HG03039 (cell line): Measurements from ENCODE around the gene SPTBN4.
A peak's percentile ranks its signal among the peaks of the same experiment; 100 is the strongest.
"Not testable (repeated sequence)": the region's sequence is repeated elsewhere in the genome, so short reads cannot be mapped to it uniquely, and the experiment has no call there.

Source experiments
- ATAC-seq: cut with Tn5 transposase; IDR thresholded peaks from one replicate; pipeline ENCODE4 v1.9.1; 2021; ENCODE audit warnings: mild to moderate bottlenecking, moderate library complexity; ENCODE audit not compliant: unreplicated experiment

SPTBN4 gene

DNA sequence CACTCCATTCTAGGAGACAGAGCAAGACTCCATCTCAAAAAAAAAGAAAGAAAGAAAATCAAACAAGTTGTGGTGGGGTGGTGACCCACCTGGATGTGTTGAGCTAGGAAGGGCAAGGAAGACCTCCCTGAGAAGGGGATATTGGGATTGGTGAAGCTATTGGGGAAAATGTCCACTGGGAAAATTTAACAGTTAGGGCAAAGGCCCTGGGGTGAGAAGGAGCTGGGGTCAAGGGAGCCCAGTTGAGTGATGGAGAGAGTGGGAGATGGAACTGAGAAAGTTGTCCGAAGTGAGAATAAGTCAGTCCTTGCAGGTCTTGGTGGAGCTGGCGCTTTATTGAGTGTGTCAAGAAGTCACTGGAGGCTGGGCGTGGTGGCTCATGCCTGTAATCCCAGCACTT, 28.5 kb upstream of the SPTBN4 start:
- ATAC-seq = no peak

DNA sequence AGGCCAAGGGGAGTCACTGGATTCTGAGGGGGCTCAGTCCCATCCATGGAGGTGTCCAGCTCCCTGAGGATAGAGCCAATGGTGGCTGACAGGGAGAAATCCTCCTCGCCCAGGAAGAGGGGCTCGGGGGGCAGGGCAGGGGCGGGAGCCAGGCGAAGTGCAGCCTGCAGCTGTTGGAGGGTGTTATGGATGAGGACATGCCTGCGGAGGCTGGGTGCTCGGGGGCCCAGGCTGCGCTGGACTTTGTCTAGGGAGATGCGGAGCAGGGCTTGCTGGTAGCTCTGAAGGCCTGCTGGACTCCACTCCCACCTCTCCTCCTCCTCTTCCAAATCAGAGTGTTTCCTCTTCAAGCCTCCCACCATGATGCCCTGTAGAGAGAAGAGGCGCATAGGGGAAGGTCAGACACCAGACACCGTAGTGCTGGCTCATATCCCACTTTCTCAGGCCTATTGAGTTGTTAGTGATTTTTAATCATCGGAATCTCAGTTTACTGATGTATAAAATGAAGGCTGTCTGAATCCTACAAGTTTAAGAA, 25.0 kb upstream of the SPTBN4 start:
- ATAC-seq = no peak

DNA sequence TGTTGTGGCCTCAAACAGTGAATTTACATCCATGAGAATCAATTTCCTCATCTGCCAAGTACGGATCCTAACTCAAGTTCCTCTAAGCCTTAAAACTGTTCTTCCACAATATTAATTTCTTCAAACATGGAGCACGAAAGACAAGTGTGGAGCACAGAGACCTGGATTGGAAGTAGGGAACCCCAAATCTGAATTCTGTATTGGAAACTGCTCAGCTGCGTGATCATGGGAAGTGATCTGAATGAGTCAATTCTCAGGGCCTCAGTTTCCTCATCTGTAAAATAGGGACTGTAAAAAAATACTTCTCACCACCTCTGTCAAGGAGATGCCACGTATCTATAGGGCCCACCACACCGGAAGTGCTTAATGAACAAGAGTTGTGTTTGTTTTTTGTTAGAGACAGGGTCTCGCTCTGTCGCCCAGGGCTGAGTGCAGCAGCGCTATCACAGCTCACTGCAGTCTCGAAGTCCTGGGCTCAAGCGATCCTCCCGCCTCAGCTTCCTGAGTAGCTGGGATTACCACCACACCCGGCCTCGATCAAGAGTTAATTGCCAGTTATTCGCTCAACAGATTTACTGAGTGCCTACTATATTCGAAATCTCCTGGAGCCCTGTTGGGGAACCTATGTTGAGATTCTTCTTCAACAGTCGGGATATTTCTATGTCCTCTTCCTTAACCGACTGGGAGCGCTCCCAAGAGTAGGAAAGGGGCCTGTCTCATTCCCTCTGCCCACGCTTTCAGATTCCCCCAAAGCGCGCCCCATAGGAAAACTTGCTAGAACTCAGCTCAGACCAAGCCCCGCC, 24.3 kb upstream of the SPTBN4 start:
- ATAC-seq = no peak

DNA sequence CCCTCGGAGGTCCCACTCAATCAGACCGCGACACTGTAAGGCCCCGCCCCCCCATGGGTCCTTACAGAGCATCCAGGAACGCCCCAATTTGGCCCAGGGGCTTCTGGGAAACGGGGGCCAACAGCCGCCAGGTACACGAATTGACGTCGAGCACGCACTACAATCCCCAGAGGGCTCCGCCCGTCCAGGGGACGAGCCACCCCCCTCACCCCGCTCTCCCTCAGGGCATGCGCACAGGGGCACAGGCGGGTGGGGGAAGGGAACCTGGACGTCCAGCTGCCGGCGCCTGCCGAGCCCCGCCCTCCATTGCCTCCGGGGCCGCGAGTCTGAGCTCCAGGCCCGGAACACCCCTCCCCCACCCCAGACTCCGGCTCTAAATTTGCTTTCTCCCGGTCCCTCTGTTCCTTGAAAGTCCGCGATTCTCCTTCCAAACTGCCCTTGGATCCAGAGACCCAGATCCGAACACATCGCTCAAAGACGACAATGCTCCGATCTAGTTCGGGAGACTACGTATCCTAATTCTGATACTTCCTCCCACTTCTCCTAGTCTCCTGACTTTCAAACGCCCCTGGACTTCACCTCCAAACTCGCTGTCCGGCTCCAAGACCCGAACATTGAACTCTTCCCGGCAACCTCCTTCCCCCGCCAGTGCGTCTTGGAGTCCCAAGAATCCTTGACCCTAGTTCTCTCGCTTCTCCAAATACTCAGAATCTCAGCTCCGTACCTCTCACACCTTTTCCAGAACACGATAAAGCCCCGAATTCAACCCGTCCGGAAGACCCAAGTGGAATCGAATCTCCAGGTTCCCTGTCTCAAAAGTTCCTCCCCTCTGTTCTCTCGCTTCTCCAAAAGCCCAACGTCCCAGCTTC, 23.4 kb upstream of the SPTBN4 start:
- ATAC-seq = peak; percentile 64

DNA sequence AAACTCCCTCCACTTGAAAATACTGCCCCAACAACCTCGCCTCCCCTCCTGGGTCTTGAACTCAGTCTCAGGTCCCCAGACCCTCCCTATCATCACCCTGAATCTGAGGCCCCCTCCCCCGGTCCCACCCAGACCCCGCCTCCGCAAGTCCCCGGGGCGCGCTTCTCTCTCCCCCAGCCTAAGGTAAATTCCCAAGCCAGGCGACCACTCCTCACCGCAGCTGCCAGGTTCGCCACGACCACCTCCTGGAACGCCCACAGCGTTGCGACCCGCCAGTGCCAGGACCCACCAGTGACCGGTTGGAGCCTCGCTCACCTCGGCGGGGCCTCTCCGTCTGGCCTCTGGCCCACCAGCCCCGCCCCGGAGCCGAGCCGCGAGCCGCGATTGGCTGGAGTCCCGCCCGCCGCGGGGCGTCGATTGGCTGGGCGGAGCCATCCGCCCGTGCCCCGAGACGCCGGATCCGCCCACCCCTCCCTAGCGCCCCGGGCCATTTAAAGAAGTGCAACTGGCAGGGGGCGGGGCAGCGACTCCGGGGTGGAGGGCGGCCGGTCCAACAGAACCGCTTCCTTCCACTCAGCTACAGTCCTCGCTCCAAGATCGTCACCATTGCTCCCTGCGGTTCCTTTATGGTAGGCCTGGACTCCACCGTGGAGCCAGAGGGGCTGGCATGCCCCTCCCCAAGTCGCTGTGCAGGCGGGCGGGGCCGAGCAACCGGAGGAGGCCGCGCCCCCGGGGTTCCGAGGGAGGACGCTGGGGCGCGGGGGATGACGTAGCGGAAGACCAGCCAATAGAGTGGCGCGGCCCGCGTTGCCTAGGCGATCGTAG, 22.6 kb upstream of the SPTBN4 start, which contains the start of gene SERTAD3:
Gene SERTAD3 (minus strand): TSS at position 336 of the 825 bp plus-strand sequence. CDS start 2,255 bp downstream, outside the sequence.
- ATAC-seq = peak; percentile 57

DNA sequence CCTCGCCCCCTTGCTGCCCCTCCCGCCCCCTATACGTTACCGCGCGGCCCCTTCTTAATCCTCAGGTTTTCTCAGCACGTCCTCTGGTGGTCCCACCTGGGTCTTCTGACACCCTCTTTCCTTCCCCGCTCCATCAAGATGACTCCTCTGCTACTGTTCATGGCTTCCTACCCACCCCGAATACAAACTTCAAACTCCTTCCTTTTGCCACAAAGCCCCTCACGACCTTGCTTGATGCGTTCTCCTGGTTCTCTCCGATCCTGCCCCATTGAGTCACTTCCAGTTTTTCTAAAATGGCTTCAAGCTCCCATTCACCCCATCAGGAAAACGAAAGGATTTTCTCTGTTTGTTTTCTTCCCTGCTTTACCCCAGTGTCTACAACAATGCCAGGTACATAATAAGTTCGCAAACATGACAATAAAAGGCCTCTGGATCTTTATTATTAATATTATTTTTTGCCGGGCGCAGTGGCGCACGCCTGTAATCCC, 21.9 kb upstream of the SPTBN4 start:
- no peak for ATAC-seq

DNA sequence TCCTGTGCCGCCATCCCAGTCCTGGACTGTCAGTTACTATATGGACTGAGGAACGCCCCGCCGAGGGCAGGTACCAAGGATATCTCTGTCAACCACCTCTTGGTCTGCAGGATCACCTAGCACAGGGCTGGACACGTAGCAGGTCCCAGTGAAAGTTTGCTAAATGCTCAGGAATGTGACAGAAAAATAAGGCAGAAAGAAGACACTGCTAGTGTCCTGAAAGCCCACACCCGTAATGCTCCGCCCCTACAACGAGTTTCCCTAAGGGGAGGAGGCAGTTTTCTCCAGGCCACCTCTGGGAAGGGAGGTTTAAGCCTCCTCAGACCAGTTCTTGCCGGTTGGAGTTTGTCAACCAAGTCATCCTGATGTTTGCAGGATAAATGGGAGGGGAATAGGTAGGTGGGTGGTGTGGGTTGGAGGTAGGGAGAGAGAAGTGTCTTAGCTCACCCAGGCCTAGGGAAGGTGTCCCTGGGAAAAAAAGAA, 21.0 kb upstream of the SPTBN4 start:
- no peak for ATAC-seq

DNA sequence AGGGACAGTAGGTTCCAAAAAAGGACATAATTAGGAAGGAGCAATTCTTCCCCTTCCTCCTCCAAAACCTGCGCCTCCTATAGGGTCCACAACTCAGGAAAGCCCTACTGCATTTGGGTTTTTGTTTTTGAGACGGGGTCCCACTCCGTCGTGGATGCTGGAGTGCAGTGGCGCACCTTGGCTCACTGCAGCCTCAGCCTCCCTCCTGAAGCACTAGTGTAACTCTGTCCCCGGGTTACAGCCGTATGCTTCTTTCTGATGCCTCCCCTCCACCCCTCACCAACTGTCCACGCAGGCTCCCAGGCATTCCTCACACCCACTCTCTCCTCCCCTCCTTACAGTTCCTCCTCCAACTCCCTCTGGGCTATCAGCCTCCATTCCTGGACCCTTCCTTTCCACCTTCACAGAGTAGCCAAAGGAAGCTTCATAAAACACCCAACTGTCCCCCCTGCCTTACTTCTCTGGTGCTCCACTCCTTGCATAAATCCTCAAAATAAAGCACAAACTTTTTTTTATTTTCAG, 20.5 kb upstream of the SPTBN4 start:
- ATAC-seq = no peak

DNA sequence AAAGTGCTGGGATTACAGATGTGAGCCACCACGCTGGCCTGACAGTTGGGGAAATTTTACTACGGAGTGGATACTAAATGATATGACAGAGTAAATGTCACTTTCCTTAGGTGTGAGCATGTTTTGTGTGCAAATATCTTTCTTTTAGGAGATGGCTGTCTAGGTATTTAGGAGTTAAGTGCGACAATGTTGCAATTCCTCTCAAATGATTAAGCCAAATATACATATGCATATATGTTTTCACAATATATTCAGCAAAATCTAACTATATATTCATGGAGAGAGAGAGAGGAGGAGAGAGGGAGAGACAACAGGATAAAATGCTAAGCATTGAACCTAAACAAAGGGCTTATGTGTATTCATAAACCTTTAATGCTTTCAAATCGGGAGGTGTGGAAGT, 17.3 kb upstream of the SPTBN4 start:
- ATAC-seq = no peak

DNA sequence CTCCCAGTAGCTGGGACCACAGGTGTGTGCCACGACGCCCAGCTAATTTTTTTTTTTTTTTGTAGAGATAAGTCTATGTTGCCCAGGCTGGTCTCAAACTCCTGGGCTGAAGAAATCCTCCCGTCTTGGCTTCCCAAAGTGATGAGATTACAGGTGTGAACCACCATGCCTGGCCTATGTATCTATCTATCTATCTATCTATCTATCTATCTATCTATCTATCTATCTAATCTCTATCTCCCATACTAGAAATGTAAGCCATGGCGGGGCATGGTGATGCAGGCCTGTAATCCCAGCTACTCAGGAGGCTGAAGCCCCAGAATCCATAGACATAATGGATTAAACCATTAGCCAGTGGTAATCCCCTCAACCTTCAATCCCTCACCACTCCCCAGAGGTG, 16.1 kb upstream of the SPTBN4 start:
- ATAC-seq = no peak

DNA sequence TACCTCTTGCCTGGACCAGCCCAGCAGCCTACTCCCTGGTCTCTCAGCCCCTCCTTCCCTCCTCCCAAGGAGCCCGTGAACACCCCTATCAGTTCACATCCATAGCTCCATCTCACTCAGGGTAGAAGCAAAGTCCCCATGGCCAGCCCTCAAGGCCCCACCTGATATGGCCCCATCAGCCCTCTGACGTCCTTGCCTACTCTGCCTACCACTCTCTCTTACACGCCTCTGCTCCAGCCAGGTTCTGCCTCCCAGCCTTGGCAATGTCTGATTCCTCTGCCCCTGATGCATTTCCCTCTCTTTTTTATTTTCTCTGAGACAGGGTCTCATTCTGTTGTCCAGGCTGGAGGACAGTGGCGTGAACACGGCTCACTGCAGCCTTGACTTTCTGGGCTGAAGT, 14.8 kb upstream of the SPTBN4 start:
- no peak for ATAC-seq

DNA sequence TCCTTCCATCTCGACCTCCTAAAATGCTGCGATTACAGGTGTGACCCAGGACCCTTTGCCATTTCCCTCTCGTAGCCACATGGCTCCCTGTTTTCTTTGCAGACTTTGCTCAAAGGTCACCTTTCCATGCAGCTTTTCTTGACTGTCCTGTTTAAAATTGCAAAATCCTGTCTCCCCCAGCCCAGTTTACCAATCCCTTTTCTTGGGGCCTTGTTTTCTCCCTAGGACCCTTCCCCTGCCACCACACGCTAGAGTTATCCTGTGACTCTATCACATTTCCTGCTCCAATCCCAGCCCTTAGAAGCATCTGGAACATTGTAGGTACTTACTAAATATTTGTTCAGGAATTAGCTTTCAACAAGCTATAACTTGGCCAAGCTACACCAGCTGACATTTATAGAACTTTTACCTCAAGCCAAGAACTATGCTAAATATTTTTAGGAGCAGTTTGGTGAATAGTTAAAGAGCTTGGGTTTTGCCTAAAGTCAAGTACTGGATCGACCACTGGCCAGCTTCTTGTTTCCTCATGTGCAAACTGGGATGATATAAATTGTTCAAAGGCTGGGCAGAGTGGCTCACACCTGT, 13.6 kb upstream of the SPTBN4 start:
- no peak for ATAC-seq

DNA sequence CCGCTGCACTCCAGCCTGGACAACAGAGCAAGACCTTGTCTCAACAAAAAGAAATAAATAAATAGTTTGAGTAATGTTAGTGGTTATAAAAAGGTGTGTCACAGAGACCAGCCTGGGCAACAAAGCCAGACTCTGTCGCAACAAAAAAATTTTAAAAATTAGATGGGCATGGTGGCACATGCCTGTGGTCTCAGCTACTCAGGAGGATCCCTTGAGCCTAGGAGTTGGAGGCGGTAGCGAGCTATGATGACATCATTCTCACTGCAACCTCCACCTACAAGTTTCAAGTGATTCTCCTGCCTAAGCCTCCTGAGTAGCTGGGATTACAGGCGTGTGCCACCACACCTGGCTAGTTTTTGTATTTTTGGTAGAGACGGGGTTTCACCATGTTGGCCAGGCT, 12.9 kb upstream of the SPTBN4 start:
- not testable (repeated sequence) for ATAC-seq

DNA sequence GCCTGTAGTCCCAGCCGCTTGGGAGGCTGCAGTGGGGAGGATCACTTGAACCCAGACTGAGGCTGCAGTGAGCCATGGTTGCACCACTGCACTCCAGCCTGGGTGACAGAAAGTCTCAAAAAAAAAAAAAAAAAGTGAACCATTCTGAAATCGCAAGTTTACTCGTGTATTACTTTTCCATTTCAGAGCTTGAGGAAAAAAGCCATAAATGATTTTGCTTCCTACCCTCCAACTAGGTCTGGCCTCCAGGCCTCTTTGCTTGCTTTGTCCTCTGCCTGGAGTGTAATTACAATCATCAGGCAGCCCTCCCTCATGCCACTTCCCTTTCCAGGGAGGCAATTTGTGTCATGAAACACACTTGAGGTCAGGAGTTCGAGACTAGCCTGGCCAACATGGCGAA, 9.8 kb upstream of the SPTBN4 start:
- ATAC-seq = no peak

DNA sequence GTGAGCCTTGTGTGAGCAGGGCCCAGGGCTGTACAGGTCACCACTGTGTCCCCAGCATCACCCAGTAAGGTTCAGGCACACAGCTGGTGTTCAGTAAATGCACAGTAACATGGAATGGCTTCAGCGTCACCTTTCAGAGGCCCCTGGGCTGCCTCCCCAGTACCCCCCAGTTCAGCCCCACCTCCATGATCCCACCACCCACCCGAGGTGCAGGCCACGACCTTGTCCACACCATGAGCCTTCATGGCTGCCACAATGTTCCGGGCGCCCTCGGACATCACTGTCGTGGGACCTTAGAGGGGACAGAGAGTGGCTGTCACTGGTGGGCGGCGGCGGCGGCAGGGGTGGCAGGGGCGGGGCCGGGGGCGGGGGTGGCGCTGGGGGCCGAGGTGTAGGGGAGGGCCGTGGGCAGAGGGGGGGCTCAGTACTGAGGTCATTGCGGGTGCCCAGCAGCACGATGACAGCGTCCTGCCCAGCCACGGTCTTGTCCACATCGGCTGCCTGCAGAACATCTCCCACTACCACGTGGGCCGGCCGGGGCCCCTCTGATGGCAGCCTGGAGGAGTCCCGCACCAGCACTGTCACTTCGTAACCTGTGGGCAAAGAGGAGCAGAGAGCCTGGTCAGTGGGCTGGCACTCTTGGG, 8.7 kb upstream of the SPTBN4 start:
- ATAC-seq = no peak

DNA sequence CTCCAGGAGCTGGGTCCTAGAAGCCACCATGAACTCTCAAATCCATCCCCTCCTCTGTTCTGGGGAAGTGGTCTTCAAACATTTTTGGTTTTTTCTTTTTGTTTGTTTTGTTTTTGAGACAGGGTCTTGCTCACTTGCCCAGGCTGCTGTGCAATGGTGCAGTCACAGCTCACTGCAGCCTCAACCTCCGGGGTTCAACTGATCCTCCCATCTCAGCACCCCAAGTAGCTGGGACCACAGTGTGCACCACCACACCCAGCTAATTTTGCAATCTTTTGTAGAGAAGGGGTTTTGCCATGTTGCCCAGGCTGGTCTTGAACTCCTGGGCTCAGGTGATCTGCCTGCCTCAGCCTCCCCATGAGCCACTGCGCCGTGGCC, 8.2 kb upstream of the SPTBN4 start:
- no peak for ATAC-seq

DNA sequence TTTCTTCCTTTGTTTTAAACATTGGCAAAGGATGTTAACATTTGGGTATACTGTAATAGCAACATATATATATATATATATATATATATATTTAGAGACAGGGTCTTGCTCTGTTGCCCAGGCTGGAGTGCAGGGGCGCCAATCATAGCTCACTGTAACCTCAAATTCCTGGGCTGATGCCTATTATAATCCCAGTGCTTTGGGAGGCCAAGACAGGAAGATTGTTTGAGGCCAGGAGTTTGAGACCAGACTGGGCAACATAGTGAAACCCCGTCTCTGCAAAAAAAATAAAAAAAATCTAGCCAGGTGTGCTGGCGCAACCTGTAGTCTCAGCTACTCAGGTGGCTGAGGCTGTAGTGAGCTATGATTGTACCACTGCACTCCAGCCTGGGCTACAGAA, 6.6 kb upstream of the SPTBN4 start:
- no peak for ATAC-seq

DNA sequence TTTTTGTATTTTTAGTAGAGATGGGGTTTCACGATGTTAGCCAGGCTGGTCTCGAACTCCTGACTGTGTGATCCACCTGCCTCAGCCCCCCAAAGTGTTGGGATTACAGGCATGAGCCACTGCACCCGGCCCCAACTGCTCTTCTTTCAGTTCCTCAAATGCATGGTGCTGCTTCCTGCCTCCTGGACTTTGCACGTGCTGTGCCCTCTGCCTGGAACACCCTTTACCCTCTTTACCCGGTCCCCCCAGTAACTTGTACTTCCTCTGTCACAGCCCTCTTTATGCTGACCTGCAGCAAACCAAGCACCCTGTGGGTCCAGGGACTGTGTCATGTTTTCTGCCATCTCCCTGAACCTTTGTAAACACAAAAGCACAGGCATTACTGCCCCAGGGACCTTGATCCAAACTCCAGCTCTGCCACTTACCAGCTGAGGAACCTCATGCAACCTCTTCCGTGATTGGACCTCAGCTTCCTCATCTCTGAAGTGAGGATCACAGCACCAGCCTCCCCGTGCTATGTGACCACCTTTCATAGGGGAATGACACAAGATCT, 5.1 kb upstream of the SPTBN4 start:
- no peak for ATAC-seq

DNA sequence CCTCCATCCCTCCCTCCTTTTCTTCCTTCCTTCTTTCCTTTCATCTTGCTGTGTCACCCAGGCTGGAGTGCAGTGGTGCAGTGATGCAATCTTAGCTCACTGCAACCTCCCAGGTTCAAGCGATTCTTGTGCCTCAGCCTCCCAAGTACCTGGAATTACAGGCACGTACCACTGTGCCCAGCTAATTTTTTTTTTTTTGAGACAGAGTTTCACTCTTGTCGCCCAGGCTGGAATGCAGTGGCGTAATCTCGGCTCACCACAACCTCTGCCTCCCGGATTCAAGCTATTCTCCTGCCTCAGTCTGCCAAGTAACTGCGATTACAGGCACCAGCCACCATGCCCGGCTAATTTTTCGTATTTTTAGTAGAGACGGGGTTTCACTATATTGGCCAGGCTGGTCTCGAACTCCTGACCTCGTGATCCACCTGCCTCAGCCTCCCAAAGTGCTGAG, 3.2 kb upstream of the SPTBN4 start:
- not testable (repeated sequence) for ATAC-seq
